Panc1 (cell line): ENCODE results near the gene OR10A3. TPM values are rescaled to one million over a fixed set of nuclear protein-coding genes. Genes with fewer than 3 reads are reported as not detected.
A peak's percentile ranks its signal among the peaks of the same experiment; 100 is the strongest.

Experiments used
- ATAC-seq: fragments of 200-7000 bp; cut with Tn5 transposase; 2 replicates; pipeline ENCODE4 v1.9.1; 2020; ENCODE audit warnings: mild to moderate bottlenecking, moderate library complexity
- BruUV-seq: library from RNA; stranded (reverse); fragments of 400-500 nt; replicated peaks from 2 replicates; lab custom pipeline; 2021; lab: Mats Ljungman, UMichigan
- CTCF ChIA-PET: fragments of 300-600 bp; sonication (Branson Sonifier 250); formaldehyde crosslinking; loops from one replicate; lab custom pipeline; 2022; ENCODE audit warnings: antibody characterized with exemption; lab: Charles Lee
- POLR2A ChIA-PET: fragments of 300-600 bp; sonication (Branson Sonifier 250); formaldehyde crosslinking; loops from one replicate; lab custom pipeline; 2022; ENCODE audit warnings: antibody characterized with exemption; lab: Charles Lee
- DNase-seq: peaks from one replicate; pipeline ENCODE4 v3.0.0-alpha.2; 2010; ENCODE audit warnings: low read depth, low spot score
- H3K27ac ChIP-seq: 2 replicates; pipeline ENCODE4 v1.5.1; 2011; ENCODE audit warnings: mild to moderate bottlenecking, low read length, inconsistent platforms
- H3K27me3 ChIP-seq: fragments of 200-500 bp; sonication (Bioruptor generic); 2 replicates; pipeline ENCODE4 v1.6.0; 2014; ENCODE audit warnings: low read length, inconsistent platforms; ENCODE audit not compliant: control insufficient read depth, insufficient read depth
- H3K36me3 ChIP-seq: fragments of 200-500 bp; sonication (Bioruptor generic); 2 replicates; pipeline ENCODE4 v1.5.1; 2014; ENCODE audit warnings: inconsistent platforms, mild to moderate bottlenecking, low read length, moderate library complexity; ENCODE audit not compliant: control insufficient read depth, insufficient read depth
- H3K4me1 ChIP-seq: 2 replicates; pipeline ENCODE4 v1.5.1; 2011; ENCODE audit warnings: inconsistent platforms, mild to moderate bottlenecking, low read length, moderate library complexity; ENCODE audit not compliant: control insufficient read depth, insufficient read depth
- H3K4me3 ChIP-seq, 2 experiments: 2 replicates each; pipeline ENCODE4 v1.5.1; 2011 to 2012; ENCODE audit warnings: low read depth in 2 of 2, low read length in 2 of 2, mild to moderate bottlenecking in 2 of 2, inconsistent platforms in 1 of 2, moderate library complexity in 1 of 2
- H3K9me3 ChIP-seq: fragments of 200-500 bp; sonication (Bioruptor generic); 2 replicates; pipeline ENCODE4 v1.5.1; 2014; ENCODE audit warnings: low read depth, mild to moderate bottlenecking, inconsistent platforms, low read length, moderate library complexity; ENCODE audit not compliant: control insufficient read depth, insufficient read depth
- CTCF ChIP-seq: fragments of 450-650 bp; IDR thresholded peaks from 2 replicates; pipeline ENCODE4 v1.5.1; 2017; ENCODE audit warnings: mild to moderate bottlenecking
- POLR2AphosphoS5 ChIP-seq: IDR thresholded peaks from 2 replicates; pipeline ENCODE4 v1.6.1; 2012; ENCODE audit warnings: mild to moderate bottlenecking, low read depth, low read length, moderate library complexity
- SIN3A ChIP-seq: IDR thresholded peaks from 2 replicates; pipeline ENCODE4 v1.6.1; 2012; ENCODE audit warnings: low read depth, mild to moderate bottlenecking, low read length, moderate library complexity, borderline replicate concordance; ENCODE audit not compliant: insufficient read depth
- TCF7L2 ChIP-seq: IDR thresholded peaks from 2 replicates; pipeline ENCODE4 v1.6.1; 2011; ENCODE audit warnings: mild to moderate bottlenecking, low read depth, low read length, inconsistent platforms
- in situ Hi-C: cut with HindIII; loops from 2 replicates; pipeline ENCODE4 v1.10.0; 2016; ENCODE audit warnings: low sequenced_read_pairs, low pct_unique_long_range_greater_than_20kb
- intact Hi-C: fragments of 100-400 bp; cut with micrococcal nuclease; formaldehyde crosslinking; loops from one replicate; pipeline ENCODE4 v1.10.0; 2022; ENCODE audit not compliant: unreplicated experiment
- total RNA-seq: library from RNA; stranded (reverse); gene quantifications from one replicate; pipeline ENCODE4 v1.2.1, GENCODE V29; 2021; ENCODE audit not compliant: unreplicated experiment
- TF ChIP-seq, protein P1 (sequence below), 2 experiments: IDR thresholded peaks; 2 replicates each; pipeline ENCODE4 v1.6.1; 2011 to 2012; ENCODE audit warnings: low read depth in 2 of 2, control low read depth in 1 of 2, low read length in 1 of 2, mild to moderate bottlenecking in 1 of 2, moderate library complexity in 1 of 2; ENCODE audit not compliant: insufficient read depth in 1 of 2

OR10A3 gene
- total RNA-seq, 1 experiment from 2014 or later = not detected

DNA sequence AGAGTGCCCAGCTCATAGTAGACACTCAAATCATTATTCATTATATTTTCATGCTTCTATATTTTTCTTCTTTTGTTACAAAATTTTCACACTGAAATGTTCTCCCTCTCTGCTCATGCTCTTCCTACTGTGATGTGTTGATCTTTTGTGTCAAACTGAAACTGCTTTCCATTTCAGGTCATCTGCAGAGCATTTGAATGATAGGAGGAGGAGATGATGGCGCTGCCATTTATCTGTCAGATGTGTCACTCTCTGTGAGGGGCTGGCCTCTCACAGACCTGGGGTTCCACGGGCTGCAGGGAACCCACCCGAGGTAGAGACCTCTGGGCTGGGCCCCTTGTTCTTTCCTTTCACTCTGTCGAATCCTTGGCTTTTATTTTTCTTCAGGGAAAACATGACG is 51.5 kb downstream of the OR10A3 start:
- ChIA-PET CTCF (interaction anchor here (3.4 kb wide), 1 partner anchor 97 kb away, joined by 23 read pairs; the partner anchor contains the start of gene EIF3F), POLR2A (no interaction called here)
- Histone ChIP-seq H3K27ac (no peak overlapping the region), H3K9me3 (no peaks in the 10 kb centered on the region), H3K4me1 (0 out of 2 replicates have a peak, but pooled peaks cover 3% of the 10 kb centered on the region), H3K36me3 (no peaks in the 10 kb centered on the region), H3K4me3 (peak overlapping the region in 1 of 2 experiments; percentile 16; a peak in 2 of 4 replicates), H3K27me3 (peaks cover 2% of the 10 kb centered on the region; the same call in 1 of the 2 replicates)
- no peak for DNase-seq
- intact Hi-C loops = loop anchor here (10.0 kb wide), 1 partner anchor 205 kb away; no protein-coding TSS in a partner anchor
- no TSS peak for BruUV-seq
- TF ChIP-seq POLR2AphosphoS5 (no peak), CTCF (no peak), TCF7L2 (no peak), SIN3A (no peak)
- TF ChIP-seq, protein P1, sequence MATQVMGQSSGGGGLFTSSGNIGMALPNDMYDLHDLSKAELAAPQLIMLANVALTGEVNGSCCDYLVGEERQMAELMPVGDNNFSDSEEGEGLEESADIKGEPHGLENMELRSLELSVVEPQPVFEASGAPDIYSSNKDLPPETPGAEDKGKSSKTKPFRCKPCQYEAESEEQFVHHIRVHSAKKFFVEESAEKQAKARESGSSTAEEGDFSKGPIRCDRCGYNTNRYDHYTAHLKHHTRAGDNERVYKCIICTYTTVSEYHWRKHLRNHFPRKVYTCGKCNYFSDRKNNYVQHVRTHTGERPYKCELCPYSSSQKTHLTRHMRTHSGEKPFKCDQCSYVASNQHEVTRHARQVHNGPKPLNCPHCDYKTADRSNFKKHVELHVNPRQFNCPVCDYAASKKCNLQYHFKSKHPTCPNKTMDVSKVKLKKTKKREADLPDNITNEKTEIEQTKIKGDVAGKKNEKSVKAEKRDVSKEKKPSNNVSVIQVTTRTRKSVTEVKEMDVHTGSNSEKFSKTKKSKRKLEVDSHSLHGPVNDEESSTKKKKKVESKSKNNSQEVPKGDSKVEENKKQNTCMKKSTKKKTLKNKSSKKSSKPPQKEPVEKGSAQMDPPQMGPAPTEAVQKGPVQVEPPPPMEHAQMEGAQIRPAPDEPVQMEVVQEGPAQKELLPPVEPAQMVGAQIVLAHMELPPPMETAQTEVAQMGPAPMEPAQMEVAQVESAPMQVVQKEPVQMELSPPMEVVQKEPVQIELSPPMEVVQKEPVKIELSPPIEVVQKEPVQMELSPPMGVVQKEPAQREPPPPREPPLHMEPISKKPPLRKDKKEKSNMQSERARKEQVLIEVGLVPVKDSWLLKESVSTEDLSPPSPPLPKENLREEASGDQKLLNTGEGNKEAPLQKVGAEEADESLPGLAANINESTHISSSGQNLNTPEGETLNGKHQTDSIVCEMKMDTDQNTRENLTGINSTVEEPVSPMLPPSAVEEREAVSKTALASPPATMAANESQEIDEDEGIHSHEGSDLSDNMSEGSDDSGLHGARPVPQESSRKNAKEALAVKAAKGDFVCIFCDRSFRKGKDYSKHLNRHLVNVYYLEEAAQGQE (IDR thresholded peaks at IDR 0.05; ENCODE audit: insufficient read depth in 1 of 2, low read depth in 2 of 2, low read length in 1 of 2) = no peak
- 0 out of 2 replicates have a peak, but pooled peaks have one; percentile 27 for ATAC-seq
- in situ Hi-C loops = loop anchor here (5.0 kb wide), 1 partner anchor 87 kb away; no protein-coding TSS in a partner anchor

Other genes starting within 250 kb of the OR10A3 start
- gene OVCH2, start 235.2 kb downstream of the OR10A3 start, total RNA-seq = not detected
- gene OR5P2, start 144.8 kb downstream of the OR10A3 start, total RNA-seq = not detected
- gene OR5P3, start 110.9 kb downstream of the OR10A3 start, total RNA-seq = not detected
- not detected for gene OR10A6, start 10.4 kb downstream of the OR10A3 start, total RNA-seq
- not detected for gene NLRP10, start 23.7 kb upstream of the OR10A3 start, total RNA-seq
- 387 TPM for gene EIF3F, start 45.6 kb upstream of the OR10A3 start, total RNA-seq
- 4.3 TPM for gene TUB, start 139.5 kb upstream of the OR10A3 start, total RNA-seq
- 4.2 TPM for gene RIC3, start 227.3 kb upstream of the OR10A3 start, total RNA-seq